Chondrocyte (in vitro differentiated cells): ENCODE results near the gene RPIA. TPM values are rescaled to one million over a fixed set of nuclear protein-coding genes. Genes with fewer than 3 reads are reported as not detected.
"Not testable (repeated sequence)": the region's sequence is repeated elsewhere in the genome, so short reads cannot be mapped to it uniquely, and the experiment has no call there.

Source experiments
- DNase-seq: peaks from one replicate; pipeline ENCODE4 v3.0.0; 2021; ENCODE audit warnings: mixed read lengths, low spot score
- H3K27ac Mint-ChIP-seq: one replicate; pipeline ENCODE4 v1.8.0; 2021; ENCODE audit warnings: mild to moderate bottlenecking, moderate library complexity, mixed read lengths; ENCODE audit not compliant: unreplicated experiment
- H3K27me3 Mint-ChIP-seq: 2 replicates; pipeline ENCODE4 v1.8.0; 2021; ENCODE audit warnings: low read depth, mixed read lengths
- H3K36me3 Mint-ChIP-seq: 2 replicates; pipeline ENCODE4 v1.8.0; 2021; ENCODE audit warnings: low read depth, mixed read lengths
- H3K4me1 Mint-ChIP-seq: 2 replicates; pipeline ENCODE4 v1.8.0; 2021; ENCODE audit warnings: low read depth, mild to moderate bottlenecking, mixed read lengths
- H3K4me3 Mint-ChIP-seq: one replicate; pipeline ENCODE4 v1.8.0; 2021; ENCODE audit warnings: mild to moderate bottlenecking, moderate library complexity, mixed read lengths; ENCODE audit not compliant: unreplicated experiment
- H3K9me3 Mint-ChIP-seq: 2 replicates; pipeline ENCODE4 v1.8.0; 2021; ENCODE audit warnings: low read depth, mixed read lengths
- CTCF ChIP-seq: fragments of 200-600 bp; sonication (generic); IDR thresholded peaks from 2 replicates; pipeline ENCODE4 v1.5.0; 2021; ENCODE audit warnings: antibody characterized with exemption, mild to moderate bottlenecking, moderate library complexity
- total RNA-seq: library from RNA; stranded (reverse); gene quantifications from 3 replicates; pipeline ENCODE4 v1.2.1, GENCODE V29; 2021

RPIA gene
- total RNA-seq, 1 donor from 2014 or later: 8.6 TPM

- no peak for DNase-seq
- no peak for TF ChIP-seq CTCF
- H3K36me3 Mint-ChIP-seq: no peaks in the 10 kb centered on the region
- H3K4me1 Mint-ChIP-seq: peaks cover 3% of the 10 kb centered on the region
- no peak overlapping the region for H3K27ac Mint-ChIP-seq
- peaks cover 3% of the 10 kb centered on the region for H3K9me3 Mint-ChIP-seq
- H3K27me3 Mint-ChIP-seq: peaks cover 20% of the 10 kb centered on the region
- peak overlapping the region; percentile 41 for H3K4me3 Mint-ChIP-seq
Observed at GRCh38 chr2:88765154-88765888, 73.8 kb downstream of the RPIA start.

GRCh38 chr2:88765889-88766481 lies 74.5 kb downstream of the RPIA start:
- Mint-ChIP-seq H3K27me3 (peaks cover 21% of the 10 kb centered on the region), H3K4me3 (peak overlapping the region; percentile 41)
- H3K36me3 Mint-ChIP-seq, H3K4me1 Mint-ChIP-seq, H3K9me3 Mint-ChIP-seq, DNase-seq, H3K27ac Mint-ChIP-seq: not testable (repeated sequence)

- TF ChIP-seq CTCF: no peak
- H3K4me1 Mint-ChIP-seq: peaks cover 3% of the 10 kb centered on the region
- DNase-seq: no peak
- H3K9me3 Mint-ChIP-seq: peaks cover 8% of the 10 kb centered on the region
- H3K4me3 Mint-ChIP-seq: no peak overlapping the region
- H3K27me3 Mint-ChIP-seq: peaks cover 28% of the 10 kb centered on the region
- H3K36me3 Mint-ChIP-seq: no peaks in the 10 kb centered on the region
- no peak overlapping the region for H3K27ac Mint-ChIP-seq
Observed at GRCh38 chr2:88770016-88770415, 78.5 kb downstream of the RPIA start.

GRCh38 chr2:88773233-88774028 lies 82.0 kb downstream of the RPIA start:
- H3K9me3 Mint-ChIP-seq: peaks cover 16% of the 10 kb centered on the region
- not testable (repeated sequence) for H3K4me3 Mint-ChIP-seq, H3K4me1 Mint-ChIP-seq, DNase-seq, H3K36me3 Mint-ChIP-seq, H3K27ac Mint-ChIP-seq
- H3K27me3 Mint-ChIP-seq: peaks cover 21% of the 10 kb centered on the region

GRCh38 chr2:88789213-88789612 lies 97.7 kb downstream of the RPIA start:
- not testable (repeated sequence) for H3K4me3 Mint-ChIP-seq, H3K27ac Mint-ChIP-seq, DNase-seq, H3K9me3 Mint-ChIP-seq, H3K4me1 Mint-ChIP-seq, H3K36me3 Mint-ChIP-seq
- H3K27me3 Mint-ChIP-seq: peaks cover 29% of the 10 kb centered on the region

GRCh38 chr2:88795932-88796331 lies 104.5 kb downstream of the RPIA start:
- peaks cover 11% of the 10 kb centered on the region for H3K27me3 Mint-ChIP-seq
- H3K4me1 Mint-ChIP-seq, H3K36me3 Mint-ChIP-seq, DNase-seq, H3K4me3 Mint-ChIP-seq, H3K9me3 Mint-ChIP-seq, H3K27ac Mint-ChIP-seq: not testable (repeated sequence)

GRCh38 chr2:88796523-88796922 lies 105.0 kb downstream of the RPIA start:
- H3K4me1 Mint-ChIP-seq, H3K36me3 Mint-ChIP-seq, H3K27ac Mint-ChIP-seq, DNase-seq, H3K4me3 Mint-ChIP-seq, H3K9me3 Mint-ChIP-seq: not testable (repeated sequence)
- peaks cover 13% of the 10 kb centered on the region for H3K27me3 Mint-ChIP-seq

- DNase-seq, H3K9me3 Mint-ChIP-seq, H3K4me3 Mint-ChIP-seq, H3K27ac Mint-ChIP-seq, H3K36me3 Mint-ChIP-seq, H3K4me1 Mint-ChIP-seq: not testable (repeated sequence)
- H3K27me3 Mint-ChIP-seq: peaks cover 15% of the 10 kb centered on the region
Observed at GRCh38 chr2:88797164-88797563, 105.7 kb downstream of the RPIA start.
